EL (cell line): ENCODE measurements around the gene SGSM2.

Source experiments
- DNase-seq: peaks from one replicate; pipeline ENCODE4 v3.0.0-alpha.2; 2016

Gene SGSM2

GRCh38 chr17:2337544-2338314 is 428 bp downstream of the SGSM2 start:
- peak; percentile 70 for DNase-seq

DNA sequence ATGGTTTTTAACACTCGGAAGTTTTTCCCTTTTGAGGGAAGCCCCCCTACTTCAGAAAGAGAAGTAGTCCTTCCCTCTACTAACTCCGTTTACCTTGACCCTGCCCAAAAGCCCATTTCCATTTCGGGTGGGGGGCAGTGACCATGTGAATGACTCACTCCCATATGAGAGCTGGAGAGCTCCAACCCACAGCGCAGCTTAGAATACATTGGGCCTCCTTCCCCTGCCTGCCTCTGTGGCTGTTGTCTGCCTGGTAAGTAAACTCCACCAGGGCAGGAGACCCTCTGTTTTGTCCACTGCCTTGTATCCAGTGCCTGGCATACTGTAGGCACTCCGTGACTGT is 985 bp downstream of the SGSM2 start:
- DNase-seq, result peak; percentile 25

DNA sequence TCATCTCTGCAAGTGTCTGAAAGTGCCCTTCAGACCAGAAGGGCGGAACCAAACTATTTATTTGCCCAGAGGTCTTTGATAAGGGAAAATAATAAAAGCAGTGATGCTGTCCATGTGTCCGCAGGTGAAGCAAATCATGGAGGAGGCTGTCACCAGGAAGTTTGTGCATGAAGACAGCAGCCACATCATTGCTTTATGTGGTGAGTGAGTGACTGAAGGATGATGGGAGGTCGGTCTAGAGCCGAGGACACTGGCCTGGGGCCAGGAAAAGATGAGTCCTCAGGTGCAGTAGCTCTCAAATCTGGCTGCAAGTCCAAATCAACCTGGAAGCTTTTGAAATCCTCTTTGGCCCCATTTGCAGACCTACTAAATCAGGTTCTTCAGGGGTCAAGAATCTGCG is 6.1 kb downstream of the SGSM2 start:
- DNase-seq, result no peak

DNA sequence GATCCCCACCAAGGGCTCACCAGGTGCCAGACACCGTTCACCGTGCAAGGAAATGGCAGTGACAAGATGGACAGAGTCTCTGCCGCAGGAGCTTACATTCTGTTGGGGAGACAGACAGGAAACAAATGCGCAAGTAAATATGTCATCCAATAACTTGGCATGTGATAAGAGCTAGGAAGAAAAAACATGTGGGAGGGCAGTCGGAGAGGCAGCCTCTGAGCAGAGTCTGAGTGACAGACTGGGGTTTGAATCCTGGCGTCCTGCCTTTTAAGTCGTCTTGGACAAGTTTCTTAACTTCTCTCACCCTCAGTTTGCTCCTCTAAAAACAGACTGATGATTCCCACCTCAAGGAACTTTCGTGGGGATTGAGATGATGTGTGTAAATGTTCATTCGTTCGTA is 7.2 kb downstream of the SGSM2 start:
- DNase-seq, result no peak

GRCh38 chr17:2346475-2346874 is 9.2 kb downstream of the SGSM2 start:
- DNase-seq, result no peak

GRCh38 chr17:2347805-2348685 is 10.7 kb downstream of the SGSM2 start:
- DNase-seq, result peak; percentile 80

DNA sequence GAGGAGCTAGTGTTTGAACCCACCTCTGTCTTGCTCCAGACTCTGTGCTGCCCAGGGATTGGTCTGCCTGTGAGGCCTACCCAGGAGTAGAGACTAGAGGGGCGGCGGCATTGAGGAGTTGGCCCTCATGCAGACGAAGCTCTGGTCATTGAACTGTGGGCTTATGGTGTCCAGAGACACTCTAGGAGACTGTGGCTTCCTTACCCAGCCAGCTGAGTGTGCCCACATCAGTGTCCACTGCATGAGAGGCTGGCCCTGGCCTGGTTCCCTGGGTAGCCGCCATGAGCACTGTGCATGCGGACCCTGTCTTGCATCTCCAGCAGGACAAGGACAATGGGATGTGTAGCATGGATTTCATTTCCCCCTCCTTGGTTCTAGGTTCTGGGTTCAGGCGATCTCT is 14.0 kb downstream of the SGSM2 start:
- no peak for DNase-seq

GRCh38 chr17:2354311-2354710 is 17.0 kb downstream of the SGSM2 start:
- DNase-seq, result no peak

- DNase-seq, result no peak
These were observed 19.9 kb downstream of the SGSM2 start for GRCh38 chr17:2357237-2357636.

- DNase-seq, result no peak
These were observed 20.7 kb downstream of the SGSM2 start for GRCh38 chr17:2357931-2358434.

DNA sequence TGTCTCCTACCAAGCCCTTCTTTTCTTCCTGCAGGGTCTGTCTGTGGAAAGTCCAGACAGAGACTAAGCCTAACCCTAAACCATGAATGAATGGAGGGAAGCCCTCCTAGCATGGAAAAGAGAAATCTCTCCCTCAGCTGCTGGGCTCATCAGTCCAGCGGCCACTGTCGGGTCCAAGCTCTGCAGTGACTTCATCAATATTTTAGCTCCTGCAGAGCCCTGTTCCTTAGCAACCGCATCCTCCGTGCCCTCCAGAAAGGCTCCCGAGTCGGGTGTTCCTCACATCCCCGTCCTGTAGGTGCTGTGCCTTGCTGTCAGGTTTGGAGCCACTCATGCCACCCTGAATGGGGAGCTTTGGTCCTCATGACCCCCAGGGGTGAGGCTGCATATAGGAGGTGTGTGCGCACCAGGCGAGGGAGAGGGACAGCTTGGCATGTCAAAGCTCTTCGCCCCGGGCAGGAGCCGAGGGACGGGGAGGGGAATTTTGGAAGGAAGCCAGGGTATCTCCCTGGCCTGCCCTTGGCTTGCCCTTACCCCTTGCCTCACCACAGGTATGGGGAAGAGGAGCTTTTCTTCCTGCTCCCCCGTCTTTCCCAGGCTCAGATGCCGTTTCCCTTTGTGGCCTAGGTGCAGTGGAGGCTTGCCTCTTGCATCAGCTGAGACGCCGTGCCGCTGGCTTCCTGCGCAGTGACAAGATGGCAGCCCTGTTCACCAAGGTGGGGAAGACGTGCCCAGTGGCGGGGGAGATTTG is 23.9 kb downstream of the SGSM2 start:
- DNase-seq, result no peak

GRCh38 chr17:2362016-2362415 is 24.7 kb downstream of the SGSM2 start:
- DNase-seq, result no peak

DNA sequence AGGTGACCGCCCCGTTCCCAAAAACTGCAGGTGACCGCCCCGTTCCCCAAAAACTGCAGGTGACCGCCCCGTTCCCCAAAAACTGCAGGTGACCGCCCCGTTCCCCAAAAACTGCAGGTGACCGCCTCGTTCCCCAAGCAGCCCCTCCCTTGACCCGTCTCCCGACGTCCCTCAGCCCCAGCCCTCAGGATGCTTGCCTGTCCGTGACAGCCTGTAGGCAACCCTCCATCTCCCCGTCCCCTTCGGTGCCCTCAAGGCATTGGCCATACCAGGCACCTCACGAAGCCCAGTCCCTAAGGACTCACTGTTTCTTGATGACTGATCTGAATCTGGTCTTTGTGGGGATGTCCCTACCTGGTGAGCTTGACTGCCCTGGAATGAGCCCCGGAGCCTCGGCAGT is 25.1 kb downstream of the SGSM2 start:
- DNase-seq, result no peak

- no peak for DNase-seq
These were observed 25.6 kb downstream of the SGSM2 start for GRCh38 chr17:2362881-2363280.

- no peak for DNase-seq
These were observed 26.0 kb downstream of the SGSM2 start for GRCh38 chr17:2363318-2363717.

GRCh38 chr17:2363851-2364762 is 26.8 kb downstream of the SGSM2 start:
- DNase-seq, result no peak

DNA sequence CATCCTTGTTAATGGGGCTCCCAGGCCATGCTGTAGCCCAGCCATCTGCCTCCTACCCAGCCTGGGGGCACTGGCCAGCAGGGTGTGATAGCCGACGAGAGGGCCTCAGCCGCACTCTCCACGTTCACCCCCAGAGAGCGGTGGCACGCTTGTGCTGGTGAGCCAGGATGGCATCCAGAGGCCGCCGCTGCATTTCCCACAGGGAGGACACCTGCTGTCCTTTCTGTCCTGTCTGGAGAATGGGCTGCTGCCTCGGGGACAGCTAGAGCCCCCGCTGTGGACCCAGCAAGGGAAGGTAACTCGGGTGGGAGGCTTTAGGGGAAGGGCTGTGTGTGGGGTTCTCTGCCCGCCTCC is 27.4 kb downstream of the SGSM2 start:
- DNase-seq, result no peak

GRCh38 chr17:2365132-2365531 is 27.8 kb downstream of the SGSM2 start:
- no peak for DNase-seq

GRCh38 chr17:2366747-2367494 is 29.6 kb downstream of the SGSM2 start:
- DNase-seq, result no peak

GRCh38 chr17:2368359-2368758 is 31.1 kb downstream of the SGSM2 start:
- DNase-seq, result no peak

DNA sequence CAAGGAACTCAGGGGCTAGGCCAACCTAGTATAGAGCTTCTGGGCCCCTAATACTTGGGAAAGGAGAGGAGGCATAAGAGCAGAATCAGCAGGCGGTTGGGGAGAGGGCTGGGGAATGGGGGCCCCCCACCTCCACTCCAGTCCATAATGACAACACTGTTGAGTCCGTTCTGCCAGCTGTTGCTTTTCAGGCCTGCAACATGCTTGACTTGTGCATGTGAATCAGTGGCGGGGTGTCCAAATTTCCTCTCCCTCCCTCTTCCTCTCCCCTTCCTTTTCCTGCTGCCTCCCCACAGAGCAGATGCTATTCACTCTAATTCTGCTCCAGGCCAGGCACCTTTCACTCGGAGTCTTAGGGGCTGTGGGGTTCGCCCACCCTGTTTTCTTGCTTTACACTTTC is 31.7 kb downstream of the SGSM2 start:
- DNase-seq, result no peak
